ENCODE results near the gene TOR2A.
"Not testable (repeated sequence)": the region's sequence is repeated elsewhere in the genome, so short reads cannot be mapped to it uniquely, and the experiment has no call there.

TOR2A gene

DNA sequence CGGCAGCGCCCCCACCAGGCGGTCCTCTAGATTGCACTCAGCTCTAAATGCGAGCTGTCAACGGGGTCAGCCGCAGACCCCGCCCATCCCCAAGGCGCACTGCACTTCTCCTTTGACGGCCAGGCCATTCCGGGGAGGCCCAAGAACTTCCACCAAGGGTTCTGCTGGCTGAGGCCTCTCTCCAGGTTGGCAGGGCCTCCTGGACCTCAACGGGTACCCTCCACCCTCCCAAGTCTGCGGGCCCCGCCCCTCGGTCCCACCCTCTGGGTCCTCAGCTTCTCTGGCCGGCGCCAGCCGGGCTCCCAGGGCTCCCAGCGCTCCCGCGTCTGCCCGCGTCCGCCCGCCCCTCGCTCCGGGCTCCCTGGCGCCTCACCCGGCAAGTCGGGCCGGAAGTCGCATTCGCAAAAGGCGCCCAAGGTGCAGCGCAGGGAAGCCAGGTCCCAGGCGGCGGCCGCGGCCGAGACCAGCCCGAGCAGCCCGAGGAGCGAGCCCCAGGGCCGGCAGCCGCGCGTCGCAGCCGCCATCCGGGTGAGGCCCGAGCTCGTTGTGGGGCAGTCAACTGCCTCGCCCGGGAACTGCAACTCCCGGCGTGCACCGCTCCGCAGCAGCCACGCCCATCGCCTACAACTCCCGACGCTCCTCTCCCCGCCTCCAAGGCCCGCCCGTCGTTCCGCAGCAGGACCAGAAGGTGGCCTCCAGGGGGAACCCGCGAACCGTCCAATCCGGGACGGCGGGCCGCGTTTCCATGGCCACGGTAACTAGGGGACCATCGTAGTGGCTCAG is at the start of gene TOR2A:
TOR2A (minus strand) TSS at position 548 of the 783 bp plus-strand sequence; CDS start at position 524, 24 bp downstream.
- Histone ChIP-seq H2AFZ (ENCODE audit: low read depth, low read length) (peak within 1 kb of the TSS; percentile 50), H3K36me3 (replicated peaks; ENCODE audit: low read depth, low read length) (peaks cover 14% of the 10 kb centered on the region), H3K27ac (ENCODE audit: low read length) (peak within 1 kb of the TSS; percentile 57), H3K4me2 (ENCODE audit: low read length) (peak within 1 kb of the TSS; percentile 72), H3K27me3 (ENCODE audit: low read depth, low read length) (no peaks in the 10 kb centered on the region), H3K9ac (ENCODE audit: low read length) (peak within 1 kb of the TSS; percentile 71), H3K79me2 (ENCODE audit: low read length) (no peaks in the 10 kb centered on the region), H4K20me1 (ENCODE audit: insufficient read depth, low read length) (no peaks in the 10 kb centered on the region), H3K4me3 (ENCODE audit: low read length) (peak within 1 kb of the TSS; percentile 84), H3K4me1 (ENCODE audit: low read length) (peaks cover 13% of the 10 kb centered on the region), H3K9me3 (ENCODE audit: insufficient read depth, low read length) (no peaks in the 10 kb centered on the region)
- TF ChIP-seq, protein P1, sequence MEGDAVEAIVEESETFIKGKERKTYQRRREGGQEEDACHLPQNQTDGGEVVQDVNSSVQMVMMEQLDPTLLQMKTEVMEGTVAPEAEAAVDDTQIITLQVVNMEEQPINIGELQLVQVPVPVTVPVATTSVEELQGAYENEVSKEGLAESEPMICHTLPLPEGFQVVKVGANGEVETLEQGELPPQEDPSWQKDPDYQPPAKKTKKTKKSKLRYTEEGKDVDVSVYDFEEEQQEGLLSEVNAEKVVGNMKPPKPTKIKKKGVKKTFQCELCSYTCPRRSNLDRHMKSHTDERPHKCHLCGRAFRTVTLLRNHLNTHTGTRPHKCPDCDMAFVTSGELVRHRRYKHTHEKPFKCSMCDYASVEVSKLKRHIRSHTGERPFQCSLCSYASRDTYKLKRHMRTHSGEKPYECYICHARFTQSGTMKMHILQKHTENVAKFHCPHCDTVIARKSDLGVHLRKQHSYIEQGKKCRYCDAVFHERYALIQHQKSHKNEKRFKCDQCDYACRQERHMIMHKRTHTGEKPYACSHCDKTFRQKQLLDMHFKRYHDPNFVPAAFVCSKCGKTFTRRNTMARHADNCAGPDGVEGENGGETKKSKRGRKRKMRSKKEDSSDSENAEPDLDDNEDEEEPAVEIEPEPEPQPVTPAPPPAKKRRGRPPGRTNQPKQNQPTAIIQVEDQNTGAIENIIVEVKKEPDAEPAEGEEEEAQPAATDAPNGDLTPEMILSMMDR (IDR thresholded peaks at IDR 0.05; ENCODE audit: low read depth, low read length) = peak; percentile 94
- no peak for TF ChIP-seq EZH2phosphoT487 (IDR thresholded peaks at IDR 0.05; ENCODE audit: low read depth)

DNA sequence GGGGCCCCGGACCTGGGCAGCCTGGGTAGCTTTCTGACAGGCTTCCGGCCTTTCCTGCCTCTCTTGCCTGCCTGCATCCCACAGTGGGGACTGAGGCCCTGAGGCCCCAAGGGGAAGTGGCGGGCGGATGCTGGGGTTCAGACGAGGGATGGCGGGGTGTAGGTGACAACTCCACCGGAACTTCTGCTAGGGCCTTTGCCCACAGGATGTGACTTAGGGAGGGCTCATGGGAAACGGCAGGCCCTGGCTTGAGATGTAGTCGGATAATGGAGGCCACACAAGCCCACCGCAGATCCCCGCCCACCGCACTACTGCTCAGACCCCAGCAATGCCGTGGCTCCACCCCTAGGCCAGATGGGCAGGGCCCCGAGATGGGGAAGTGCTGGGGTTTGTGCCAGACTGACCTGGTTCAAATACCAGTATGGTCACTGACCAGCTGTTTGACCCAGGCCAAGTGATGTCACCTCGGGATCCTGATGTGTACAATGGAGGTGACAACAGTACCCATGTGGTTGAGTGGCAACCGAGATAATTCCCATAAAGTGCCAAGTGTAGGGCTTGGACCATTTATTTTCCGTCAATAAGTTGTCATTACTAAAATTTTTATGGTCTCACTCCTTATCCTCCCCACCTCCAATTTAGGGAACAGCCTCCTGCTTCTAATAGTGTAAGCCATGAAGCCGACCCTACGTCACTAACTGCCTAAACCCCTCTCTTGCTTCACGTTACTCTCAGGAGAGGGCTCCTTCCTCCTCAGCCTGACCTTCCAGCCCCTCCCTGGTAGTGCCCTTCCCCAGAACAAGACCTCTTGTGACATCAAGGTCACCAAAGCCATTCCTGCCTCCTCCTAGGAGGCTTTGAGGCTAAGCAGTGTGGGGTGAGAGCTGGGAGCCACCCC is 48.3 kb upstream of the TOR2A start:
- Histone ChIP-seq H3K4me3 (ENCODE audit: low read length) (peak overlapping the region; percentile 3; the same call in 1 of the 2 replicates), H3K79me2 (ENCODE audit: low read length) (peaks cover 26% of the 10 kb centered on the region), H3K27ac (ENCODE audit: low read length) (no peak overlapping the region), H2AFZ (ENCODE audit: low read depth, low read length) (0 out of 2 replicates have a peak overlapping the region, but pooled peaks have one; percentile 1), H3K4me2 (ENCODE audit: low read length) (peak overlapping the region; percentile 34), H3K27me3 (ENCODE audit: low read depth, low read length) (no peaks in the 10 kb centered on the region), H4K20me1 (ENCODE audit: insufficient read depth, low read length) (peaks cover 17% of the 10 kb centered on the region), H3K9me3 (ENCODE audit: insufficient read depth, low read length) (no peaks in the 10 kb centered on the region), H3K9ac (ENCODE audit: low read length) (0 out of 2 replicates have a peak overlapping the region, but pooled peaks have one; percentile 1), H3K4me1 (ENCODE audit: low read length) (peaks cover 56% of the 10 kb centered on the region), H3K36me3 (replicated peaks; ENCODE audit: low read depth, low read length) (peaks cover 14% of the 10 kb centered on the region)
- TF ChIP-seq, protein P1 (IDR thresholded peaks at IDR 0.05; ENCODE audit: low read depth, low read length) = no peak
- no peak for TF ChIP-seq EZH2phosphoT487 (IDR thresholded peaks at IDR 0.05; ENCODE audit: low read depth)

DNA sequence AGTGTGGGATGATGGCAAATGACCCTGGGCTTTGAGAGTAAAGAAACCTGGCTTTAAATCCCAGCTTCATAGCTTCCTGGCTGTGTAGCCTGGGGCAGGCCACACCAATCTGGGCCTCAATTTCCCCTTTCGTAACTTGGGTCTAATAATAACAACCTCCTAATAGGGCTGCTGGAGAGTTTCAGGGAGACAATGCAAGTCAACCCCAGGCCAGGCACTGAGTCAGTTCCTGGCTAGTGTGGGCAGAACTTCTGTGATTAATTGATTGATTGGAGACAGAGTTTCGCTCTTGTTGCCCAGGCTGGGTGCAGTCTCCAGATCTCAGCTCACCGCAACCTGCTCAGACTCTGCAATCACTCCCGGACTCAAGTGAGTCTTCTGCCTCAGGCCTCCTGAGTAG is 46.7 kb upstream of the TOR2A start:
- Histone ChIP-seq H3K27me3 (ENCODE audit: low read depth, low read length) (no peaks in the 10 kb centered on the region), H3K4me1 (ENCODE audit: low read length) (peaks cover 41% of the 10 kb centered on the region), H3K36me3 (replicated peaks; ENCODE audit: low read depth, low read length) (peaks cover under 1% of the 10 kb centered on the region), H3K79me2 (ENCODE audit: low read length) (peaks cover 26% of the 10 kb centered on the region), H3K9me3 (ENCODE audit: insufficient read depth, low read length) (no peaks in the 10 kb centered on the region), H3K4me2 (ENCODE audit: low read length) (no peak overlapping the region), H3K27ac (ENCODE audit: low read length) (no peak overlapping the region), H3K9ac (ENCODE audit: low read length) (no peak overlapping the region), H3K4me3 (ENCODE audit: low read length) (no peak overlapping the region), H2AFZ (ENCODE audit: low read depth, low read length) (no peak overlapping the region), H4K20me1 (ENCODE audit: insufficient read depth, low read length) (peaks cover 3% of the 10 kb centered on the region)
- TF ChIP-seq EZH2phosphoT487 (IDR thresholded peaks at IDR 0.05; ENCODE audit: low read depth) = no peak
- TF ChIP-seq, protein P1 (IDR thresholded peaks at IDR 0.05; ENCODE audit: low read depth, low read length) = no peak

DNA sequence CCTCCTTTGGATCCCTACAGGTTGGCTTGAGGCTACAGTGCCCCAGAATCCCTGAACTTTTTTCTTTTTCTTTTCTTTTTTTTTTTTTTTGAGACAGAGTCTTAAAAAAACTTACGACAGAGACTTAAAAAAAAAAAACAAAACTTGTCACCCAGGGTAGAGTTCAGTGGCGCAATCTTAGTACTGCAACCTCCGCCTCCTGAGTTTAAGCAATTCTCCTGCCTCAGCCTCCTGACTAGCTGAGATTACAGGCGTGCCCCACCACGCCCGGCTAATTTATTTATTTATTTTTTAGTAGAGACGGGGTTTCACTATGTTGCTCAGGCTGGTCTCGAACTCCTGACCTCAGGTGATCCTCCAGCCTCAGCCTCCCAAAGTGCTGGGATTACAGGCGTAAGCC is 45.8 kb upstream of the TOR2A start:
- Histone ChIP-seq H3K4me1 (ENCODE audit: low read length) (peaks cover 45% of the 10 kb centered on the region), H3K79me2 (ENCODE audit: low read length) (peaks cover 26% of the 10 kb centered on the region)
- not testable (repeated sequence) for H3K9me3 ChIP-seq (ENCODE audit: insufficient read depth, low read length); H3K27me3 ChIP-seq (ENCODE audit: low read depth, low read length); H3K36me3 ChIP-seq (replicated peaks; ENCODE audit: low read depth, low read length); H3K9ac ChIP-seq (ENCODE audit: low read length); H2AFZ ChIP-seq (ENCODE audit: low read depth, low read length); H3K27ac ChIP-seq (ENCODE audit: low read length); H4K20me1 ChIP-seq (ENCODE audit: insufficient read depth, low read length); H3K4me2 ChIP-seq (ENCODE audit: low read length); H3K4me3 ChIP-seq (ENCODE audit: low read length)

All from OCI-LY3 (cell line).